ENCODE data around the gene MTNR1A. TPM values are rescaled to one million over a fixed set of nuclear protein-coding genes. Genes with fewer than 3 reads are reported as not detected.
A peak's percentile ranks its signal among the peaks of the same experiment; 100 is the strongest.

Gene MTNR1A
- total RNA-seq, 1 donor from 2014 or later, result not detected

DNA sequence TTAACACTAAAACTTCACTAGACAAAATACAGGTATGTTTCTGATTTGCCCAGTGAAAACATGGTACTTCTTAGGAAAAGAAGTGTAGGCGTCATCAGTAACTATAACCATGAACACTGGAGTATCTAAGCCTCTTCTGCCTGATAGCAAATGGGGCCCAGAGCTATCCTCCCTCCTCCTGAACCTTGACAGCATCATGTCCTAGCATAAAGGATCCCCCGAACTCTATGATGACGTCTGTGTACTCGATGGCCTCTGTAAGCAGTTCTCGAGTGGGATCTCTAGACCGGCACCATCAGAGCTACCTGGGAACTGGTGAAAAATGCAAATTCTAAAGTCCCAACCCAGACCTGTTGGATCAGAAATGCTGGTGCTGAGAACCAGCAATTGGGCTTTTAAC is 36.3 kb upstream of the MTNR1A start:
- DNase-seq, result no peak
- Histone ChIP-seq H3K4me3 (no peak overlapping the region), H3K4me1 (no peaks in the 10 kb centered on the region), H3K27ac (replicated peaks) (no peak overlapping the region), H3K9me3 (replicated peaks) (no peaks in the 10 kb centered on the region), H3K36me3 (peaks cover 58% of the 10 kb centered on the region), H3K27me3 (ENCODE audit: low read depth) (no peaks in the 10 kb centered on the region)
- intact Hi-C loops (cut with micrococcal nuclease), result no loop called here
- TF ChIP-seq, protein P1, sequence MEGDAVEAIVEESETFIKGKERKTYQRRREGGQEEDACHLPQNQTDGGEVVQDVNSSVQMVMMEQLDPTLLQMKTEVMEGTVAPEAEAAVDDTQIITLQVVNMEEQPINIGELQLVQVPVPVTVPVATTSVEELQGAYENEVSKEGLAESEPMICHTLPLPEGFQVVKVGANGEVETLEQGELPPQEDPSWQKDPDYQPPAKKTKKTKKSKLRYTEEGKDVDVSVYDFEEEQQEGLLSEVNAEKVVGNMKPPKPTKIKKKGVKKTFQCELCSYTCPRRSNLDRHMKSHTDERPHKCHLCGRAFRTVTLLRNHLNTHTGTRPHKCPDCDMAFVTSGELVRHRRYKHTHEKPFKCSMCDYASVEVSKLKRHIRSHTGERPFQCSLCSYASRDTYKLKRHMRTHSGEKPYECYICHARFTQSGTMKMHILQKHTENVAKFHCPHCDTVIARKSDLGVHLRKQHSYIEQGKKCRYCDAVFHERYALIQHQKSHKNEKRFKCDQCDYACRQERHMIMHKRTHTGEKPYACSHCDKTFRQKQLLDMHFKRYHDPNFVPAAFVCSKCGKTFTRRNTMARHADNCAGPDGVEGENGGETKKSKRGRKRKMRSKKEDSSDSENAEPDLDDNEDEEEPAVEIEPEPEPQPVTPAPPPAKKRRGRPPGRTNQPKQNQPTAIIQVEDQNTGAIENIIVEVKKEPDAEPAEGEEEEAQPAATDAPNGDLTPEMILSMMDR (IDR thresholded peaks at IDR 0.05; ENCODE audit: borderline replicate concordance), result no peak

DNA sequence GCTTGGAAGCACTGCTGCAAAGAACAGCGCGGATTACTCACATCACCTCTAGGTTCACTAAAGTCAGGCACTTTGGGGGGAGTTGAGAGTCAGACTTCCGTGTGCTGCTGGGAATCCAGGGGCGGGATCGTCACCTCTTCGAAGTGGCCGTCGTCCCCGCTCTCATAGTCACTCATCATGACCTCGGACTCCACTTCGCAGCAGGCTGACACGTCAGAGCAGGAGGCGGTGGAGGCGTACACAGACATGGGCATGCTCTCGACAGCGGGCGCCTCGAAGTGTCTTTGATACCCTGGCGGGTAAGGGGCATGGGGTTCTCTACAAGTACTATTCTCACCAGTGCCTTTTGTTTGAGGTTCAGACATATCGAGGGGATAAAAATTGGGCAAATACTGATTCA is 33.1 kb upstream of the MTNR1A start:
- TF ChIP-seq, protein P1 (IDR thresholded peaks at IDR 0.05; ENCODE audit: borderline replicate concordance), result no peak
- peaks cover 17% of the 10 kb centered on the region for H3K4me1 ChIP-seq
- intact Hi-C loops (cut with micrococcal nuclease), result no loop called here
- no peak overlapping the region for H3K27ac ChIP-seq (replicated peaks)
- H3K27me3 ChIP-seq (ENCODE audit: low read depth), result no peaks in the 10 kb centered on the region
- no peak for DNase-seq
- H3K36me3 ChIP-seq, result peaks cover 29% of the 10 kb centered on the region
- H3K4me3 ChIP-seq, result no peak overlapping the region
- no peaks in the 10 kb centered on the region for H3K9me3 ChIP-seq (replicated peaks)

DNA sequence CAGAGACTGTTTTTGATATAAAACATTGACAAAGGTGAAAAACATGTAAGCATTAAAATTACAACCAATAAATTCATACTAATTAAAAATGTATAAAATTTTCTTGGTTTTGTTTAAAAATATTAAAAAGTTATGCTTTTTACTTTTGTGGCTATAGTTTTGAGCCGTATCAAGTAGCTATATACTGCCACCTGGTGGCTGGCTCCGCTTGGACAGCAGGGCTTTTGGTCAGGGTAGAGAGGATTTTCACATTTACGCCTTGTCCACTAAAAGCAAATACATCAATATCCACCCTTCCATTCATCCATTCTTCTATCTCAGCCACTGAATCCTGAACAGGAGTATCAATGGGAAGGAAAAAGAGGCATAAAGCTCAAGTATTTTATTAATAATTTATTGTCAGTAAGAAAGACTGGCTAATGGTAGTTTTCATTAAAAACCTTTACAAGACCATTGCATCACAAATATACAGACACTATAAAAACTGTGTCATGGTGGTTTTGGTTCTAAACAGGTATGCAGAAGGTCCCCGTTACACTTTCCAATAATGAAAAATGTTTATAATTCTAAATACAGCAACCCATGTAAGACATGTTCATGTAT is 32.1 kb upstream of the MTNR1A start:
- intact Hi-C loops (cut with micrococcal nuclease), result no loop called here
- no peak overlapping the region for H3K27ac ChIP-seq (replicated peaks)
- no peaks in the 10 kb centered on the region for H3K27me3 ChIP-seq (ENCODE audit: low read depth)
- peaks cover 27% of the 10 kb centered on the region for H3K36me3 ChIP-seq
- H3K9me3 ChIP-seq (replicated peaks), result peaks cover 4% of the 10 kb centered on the region
- H3K4me3 ChIP-seq, result no peak overlapping the region
- peak; percentile 58 for DNase-seq
- H3K4me1 ChIP-seq, result peaks cover 17% of the 10 kb centered on the region
- TF ChIP-seq, protein P1 (IDR thresholded peaks at IDR 0.05; ENCODE audit: borderline replicate concordance), result peak; percentile 92

DNA sequence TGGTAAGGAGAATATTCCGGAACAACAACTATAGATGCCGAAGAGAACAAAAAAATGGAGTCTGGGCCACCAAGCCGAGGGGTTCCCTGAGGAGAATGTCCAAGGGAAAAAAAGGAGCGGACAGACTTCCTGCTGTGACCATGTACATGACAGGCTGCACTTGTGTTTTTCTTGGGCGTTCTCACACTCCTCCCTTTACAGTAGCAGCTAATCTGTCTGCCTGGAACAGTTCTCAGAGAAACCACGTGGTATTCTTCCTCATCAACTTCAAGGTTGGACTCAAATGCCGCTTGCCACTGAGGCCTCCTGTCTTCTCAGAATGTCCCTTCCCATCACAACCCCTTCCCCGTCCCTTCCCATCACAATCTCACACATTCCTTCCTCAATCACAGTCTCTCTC is 30.8 kb upstream of the MTNR1A start:
- TF ChIP-seq, protein P1 (IDR thresholded peaks at IDR 0.05; ENCODE audit: borderline replicate concordance), result no peak
- DNase-seq, result no peak

GRCh38 chr4:186584912-186585311 is 29.5 kb upstream of the MTNR1A start:
- intact Hi-C loops (cut with micrococcal nuclease), result no loop called here
- Histone ChIP-seq H3K9me3 (replicated peaks) (peaks cover 16% of the 10 kb centered on the region), H3K4me3 (no peak overlapping the region), H3K27me3 (ENCODE audit: low read depth) (no peaks in the 10 kb centered on the region), H3K36me3 (peaks cover 24% of the 10 kb centered on the region), H3K4me1 (peaks cover 17% of the 10 kb centered on the region), H3K27ac (replicated peaks) (peak overlapping the region; percentile 39)
- no peak for DNase-seq
- TF ChIP-seq, protein P1 (IDR thresholded peaks at IDR 0.05; ENCODE audit: borderline replicate concordance), result no peak

More for the DNA sequence above, 30.8 kb upstream of the MTNR1A start:
- Histone ChIP-seq H3K4me3 (no peak overlapping the region), H3K27ac (replicated peaks) (peak overlapping the region; percentile 39), H3K4me1 (peaks cover 17% of the 10 kb centered on the region), H3K36me3 (peaks cover 24% of the 10 kb centered on the region), H3K27me3 (ENCODE audit: low read depth) (no peaks in the 10 kb centered on the region), H3K9me3 (replicated peaks) (peaks cover 16% of the 10 kb centered on the region)
- intact Hi-C loops (cut with micrococcal nuclease), result no loop called here

Measured in left ventricle myocardium inferior (tissue), 1 donor.